Heart right ventricle (tissue), 16 donors: Measurements from ENCODE around the gene HINT3. TPM values are rescaled to one million over a fixed set of nuclear protein-coding genes. Genes with fewer than 3 reads are reported as not detected.

Experiments used
- ATAC-seq, 8 donors: fragments of 200-7000 bp; cut with Tn5 transposase; one replicate each; pipeline ENCODE4 v1.9.1; 2020; ENCODE audit warnings: mild to moderate bottlenecking in 8 of 8, moderate library complexity in 8 of 8, moderate number of reproducible peaks in 1 of 8
- DNase-seq, 2 donors: peaks; one replicate each; pipeline ENCODE4 v3.0.0-alpha.2; 2020
- H3K27ac ChIP-seq, 10 donors: fragments of 200-600 bp; sonication (generic) in 2 of 10; one replicate each; pipeline versions ENCODE4 v1.5.0 to v1.8.0; 2020 to 2022; ENCODE audit warnings: mild to moderate bottlenecking in 3 of 10
- H3K27me3 ChIP-seq, 7 donors: fragments of 200-600 bp; one replicate each; pipeline ENCODE4 v1.8.0; 2021 to 2022; ENCODE audit warnings: mild to moderate bottlenecking in 2 of 7
- H3K36me3 ChIP-seq, 9 donors: fragments of 200-600 bp; sonication (generic) in 1 of 9; one replicate each; pipeline versions ENCODE4 v1.5.0 to v1.8.0; 2020 to 2022; ENCODE audit warnings: mild to moderate bottlenecking in 2 of 9
- H3K4me1 ChIP-seq, 9 donors: fragments of 200-600 bp; sonication (generic) in 1 of 9; one replicate each; pipeline versions ENCODE4 v1.5.0 to v1.8.0; 2020 to 2022; ENCODE audit warnings: mild to moderate bottlenecking in 4 of 9
- H3K4me3 ChIP-seq, 10 donors: fragments of 200-600 bp; sonication (generic) in 2 of 10; one replicate each; pipeline versions ENCODE4 v1.5.0 to v1.8.0; 2020 to 2022; ENCODE audit warnings: mild to moderate bottlenecking in 7 of 10, moderate library complexity in 2 of 10
- H3K9me3 ChIP-seq, 11 donors: fragments of 200-600 bp in 10 of 11; sonication (generic) in 2 of 11; one replicate each; pipeline versions ENCODE4 v1.5.0 to v1.8.0; 2013 to 2022; ENCODE audit warnings: mild to moderate bottlenecking in 2 of 11, control low read depth in 1 of 11, moderate library complexity in 1 of 11
- WGBS, 2 donors: extraction: QIAGEN DNeasy Blood & Tissue Kit; methylation state at CpG; one replicate each; pipeline ENCODE4 v1.1.7; 2013; ENCODE audit warnings: inconsistent platforms in 1 of 2; 5-methylcytosine and 5-hydroxymethylcytosine counted together
- intact Hi-C, 10 donors: fragments of 100-400 bp; cut with DNase I; formaldehyde crosslinking; loops; one replicate each; pipeline versions ENCODE4 v1.11.1 to v1.14.2; 2022
- polyA plus RNA-seq, 2 donors: library from polyadenylated mRNA; stranded (reverse); fragments of 200-250 nt; gene quantifications; one replicate each; pipeline ENCODE4 v1.2.3, GENCODE V29; 2013
- total RNA-seq, 10 donors: library from RNA; stranded (reverse); fragmentation: NEBNext Ultra II Directional in 3 of 10; extraction: Animal tissue kit (Norgen Biotek cat#: 25700) in 3 of 10; gene quantifications; one replicate each; pipeline versions ENCODE4 v1.2.1 to v1.2.4, GENCODE V29; 2021 to 2023
- TF ChIP-seq, protein P1 (sequence below), 9 donors: fragments of 200-600 bp; sonication (generic) in 2 of 9; IDR thresholded peaks; one replicate each; pipeline versions ENCODE4 v1.5.0 to v1.8.0; 2021 to 2022; ENCODE audit warnings: antibody characterized with exemption in 9 of 9, mild to moderate bottlenecking in 5 of 9, moderate library complexity in 1 of 9
- donor health status: Arrhythmogenic right ventricular cardiomyopathy.
- donor health status: ischemic (EF 13 %, LVEDD 7.1; RV severe dilation, severe dysfunction).
- donor health status: healthy with polysubstance abuse.
- donor health status: DM: no; HTN: yes; CAD: no.
- donor health status: DM: no; HTN: no; CAD: no.
- donor health status: ischemic (EF 25% LVEDD 6.9; RV normal size, moderate dysfunction).
- donor health status: ischemic (EF 25% LVEDD 5.7; RV mildly dilated, moderate dysfunction).
- donor health status: healthy.
- donor health status: DM: yes; HTN: yes; CAD: no.
- donor health status: Ischemic cardiomyopathy.
- donor health status: ischemic (EF 35%, LVEDD 5.7; RV mildly dilated, moderate dysfunction).
- donor health status: nonischemic (EF 11% LVEDD 7.7; RV severe dilation, severe dysfunction).
- donor health status: DM: yes; HTN: yes; CAD: no.
- donor health status: PGD.
- donor health status: ischemic (EF 29% LVEDD 5.4; RV normal size, mild dysfunction).
- donor health status: nonischemic (EF 23%, LVEDD 6.1; RV moderate dilation, normal function).

Gene HINT3
- total and polyA plus RNA-seq, 12 donors = 6.2 to 41.6 (median 33.6) TPM

DNA sequence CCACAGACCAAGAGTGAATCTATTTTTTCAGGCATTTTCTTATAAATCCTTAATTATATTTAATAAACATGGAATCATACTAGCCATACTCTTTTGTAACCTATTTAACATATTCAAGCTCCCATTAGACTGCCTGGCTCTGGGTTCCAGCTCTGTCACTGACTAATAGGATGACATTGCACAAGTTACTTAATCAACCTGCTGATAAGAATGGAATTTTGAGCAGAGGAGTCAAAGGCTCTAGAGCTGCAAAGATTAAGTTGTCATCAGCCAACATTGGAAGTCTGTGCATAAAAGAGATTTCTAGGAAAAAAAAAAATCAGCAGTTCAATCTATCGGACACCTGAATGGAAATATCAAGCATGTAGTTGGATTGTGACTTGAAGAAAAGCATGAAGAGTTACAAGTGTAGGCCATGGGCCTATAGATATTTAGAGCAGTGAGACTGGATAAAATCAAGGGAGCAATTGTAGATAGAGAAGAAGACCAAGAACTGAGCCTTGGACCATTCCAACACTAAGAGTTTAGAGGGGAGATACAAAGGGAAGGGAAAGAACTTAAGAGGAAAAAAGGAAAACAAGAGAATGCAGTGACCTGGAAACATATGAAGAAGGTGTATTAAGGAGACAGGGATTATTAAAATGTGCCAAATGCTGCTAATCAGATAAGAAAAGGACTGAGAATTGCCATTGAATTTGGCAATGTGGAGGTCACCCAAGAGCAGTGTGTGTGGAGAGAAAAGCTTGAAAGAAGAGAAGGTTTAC, 11.0 kb upstream of the HINT3 start:
- intact Hi-C loops = loop anchor here in 1 of 10 donors (10.0 kb wide), 1 partner anchor 71 kb away; no protein-coding TSS in a partner anchor
- ATAC-seq (peak in 2 of 8 donors; percentile 24 to 56), DNase-seq (no peak)
- Histone ChIP-seq H3K27me3 (no peaks in the 10 kb centered on the region), H3K27ac (peak overlapping the region in 7 of 10 donors; percentile 37 to 72 (median 55)), H3K4me1 (peaks cover 0 to 54% (median 18%) of the 10 kb centered on the region in 9 donors), H3K9me3 (no peaks in the 10 kb centered on the region), H3K4me3 (no peak overlapping the region), H3K36me3 (no peaks in the 10 kb centered on the region)
- TF ChIP-seq, protein P1, sequence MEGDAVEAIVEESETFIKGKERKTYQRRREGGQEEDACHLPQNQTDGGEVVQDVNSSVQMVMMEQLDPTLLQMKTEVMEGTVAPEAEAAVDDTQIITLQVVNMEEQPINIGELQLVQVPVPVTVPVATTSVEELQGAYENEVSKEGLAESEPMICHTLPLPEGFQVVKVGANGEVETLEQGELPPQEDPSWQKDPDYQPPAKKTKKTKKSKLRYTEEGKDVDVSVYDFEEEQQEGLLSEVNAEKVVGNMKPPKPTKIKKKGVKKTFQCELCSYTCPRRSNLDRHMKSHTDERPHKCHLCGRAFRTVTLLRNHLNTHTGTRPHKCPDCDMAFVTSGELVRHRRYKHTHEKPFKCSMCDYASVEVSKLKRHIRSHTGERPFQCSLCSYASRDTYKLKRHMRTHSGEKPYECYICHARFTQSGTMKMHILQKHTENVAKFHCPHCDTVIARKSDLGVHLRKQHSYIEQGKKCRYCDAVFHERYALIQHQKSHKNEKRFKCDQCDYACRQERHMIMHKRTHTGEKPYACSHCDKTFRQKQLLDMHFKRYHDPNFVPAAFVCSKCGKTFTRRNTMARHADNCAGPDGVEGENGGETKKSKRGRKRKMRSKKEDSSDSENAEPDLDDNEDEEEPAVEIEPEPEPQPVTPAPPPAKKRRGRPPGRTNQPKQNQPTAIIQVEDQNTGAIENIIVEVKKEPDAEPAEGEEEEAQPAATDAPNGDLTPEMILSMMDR (IDR thresholded peaks at IDR 0.05) = no peak
- 48 to 51% methylated on average over 1 of the region's 1 CpG for WGBS, 2 donors

DNA sequence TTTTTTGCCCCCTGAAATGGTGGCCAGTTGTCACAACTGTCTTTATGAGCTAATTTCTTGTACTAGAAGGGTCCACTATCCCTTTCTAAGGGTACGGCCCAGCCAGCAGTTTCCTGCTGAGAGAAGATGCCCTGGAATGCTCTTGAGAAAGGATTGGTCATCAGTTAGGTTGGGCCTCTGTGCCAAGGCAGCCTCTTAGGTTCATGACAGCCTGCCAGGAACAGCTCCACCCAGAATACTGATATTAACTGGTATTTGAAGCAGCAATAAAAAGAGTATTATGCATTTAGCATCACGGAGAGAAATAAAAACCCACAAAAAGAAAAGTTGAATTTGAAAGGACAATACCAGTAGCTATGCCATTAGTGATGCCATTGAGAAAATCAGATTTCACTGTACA, 9.0 kb upstream of the HINT3 start:
- Histone ChIP-seq H3K27ac (no peak overlapping the region), H3K36me3 (no peaks in the 10 kb centered on the region), H3K27me3 (no peaks in the 10 kb centered on the region), H3K4me3 (no peak overlapping the region), H3K4me1 (peaks cover 0 to 47% (median 18%) of the 10 kb centered on the region in 9 donors), H3K9me3 (no peaks in the 10 kb centered on the region)
- ATAC-seq = no peak
- WGBS, 2 donors = 79 to 88% methylated on average over 2 of the region's 2 CpGs
- intact Hi-C loops = loop anchor here in 1 of 10 donors (10.0 kb wide), 1 partner anchor 73 kb away; no protein-coding TSS in a partner anchor
- TF ChIP-seq, protein P1 (IDR thresholded peaks at IDR 0.05) = no peak
- DNase-seq = no peak

DNA sequence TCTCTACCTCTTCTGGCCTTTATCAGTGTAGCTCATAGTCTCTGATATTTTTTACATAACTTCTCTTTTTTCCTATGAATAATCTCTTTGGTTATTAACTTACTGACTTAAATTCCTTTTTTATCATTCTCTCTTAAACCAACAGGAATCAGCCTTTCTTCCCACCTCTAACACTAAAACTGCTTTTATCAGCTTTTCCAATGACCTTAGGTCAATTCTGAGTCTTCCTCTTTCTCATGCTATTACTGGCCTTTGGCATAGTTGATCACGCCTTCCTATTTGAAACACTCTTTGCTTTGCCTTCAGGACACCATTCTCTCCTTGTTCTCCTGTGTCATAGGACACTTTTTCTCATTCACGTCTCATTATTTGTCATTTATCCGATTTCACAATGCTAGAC, 8.1 kb upstream of the HINT3 start:
- TF ChIP-seq, protein P1 (IDR thresholded peaks at IDR 0.05) = no peak
- Histone ChIP-seq H3K27me3 (no peaks in the 10 kb centered on the region), H3K4me3 (no peak overlapping the region), H3K9me3 (no peaks in the 10 kb centered on the region), H3K4me1 (peaks cover 0 to 46% (median 18%) of the 10 kb centered on the region in 9 donors), H3K27ac (no peak overlapping the region), H3K36me3 (no peaks in the 10 kb centered on the region)
- WGBS, 2 donors = 88 to 92% methylated on average over 3 of the region's 3 CpGs
- intact Hi-C loops = loop anchor here in 1 of 10 donors (10.0 kb wide), 1 partner anchor 74 kb away; no protein-coding TSS in a partner anchor
- DNase-seq (no peak), ATAC-seq (no peak)

DNA sequence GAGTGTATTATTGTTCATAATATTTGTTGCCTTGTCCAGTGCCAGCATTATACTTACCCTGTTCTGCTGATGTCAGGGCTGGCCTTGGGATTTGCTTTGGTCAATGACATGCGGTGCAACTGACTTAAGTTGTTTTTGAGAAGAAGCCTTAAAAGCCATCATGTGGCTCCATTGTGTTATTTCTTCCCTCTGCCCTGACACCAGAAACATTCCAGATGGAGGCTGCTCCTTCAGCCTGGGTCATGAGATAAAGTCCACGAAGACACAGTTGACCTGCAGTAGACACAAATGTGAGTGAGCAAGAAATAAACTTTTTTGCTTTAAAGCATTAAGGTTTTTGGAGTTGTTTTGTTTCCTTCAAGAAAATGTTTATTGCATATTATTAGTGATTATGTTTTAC, 7.5 kb upstream of the HINT3 start:
- TF ChIP-seq, protein P1 (IDR thresholded peaks at IDR 0.05) = no peak
- ATAC-seq (no peak), DNase-seq (no peak)
- H3K4me1 ChIP-seq = peaks cover 0 to 40% (median 16%) of the 10 kb centered on the region in 9 donors
- no peaks in the 10 kb centered on the region for H3K9me3 ChIP-seq
- no peaks in the 10 kb centered on the region for H3K36me3 ChIP-seq
- no peak overlapping the region for H3K27ac ChIP-seq
- H3K27me3 ChIP-seq = no peaks in the 10 kb centered on the region
- intact Hi-C loops = loop anchor here in 1 of 10 donors (10.0 kb wide), 1 partner anchor 74 kb away; no protein-coding TSS in a partner anchor
- WGBS, 2 donors = 66% methylated on average over 2 of the region's 2 CpGs
- H3K4me3 ChIP-seq = no peak overlapping the region
